ENCODE data around the gene AGBL4.

AGBL4 gene

GRCh38 chr1:48679859-48680258 is 1343.9 kb downstream of the AGBL4 start:
- no peak for TF ChIP-seq CTCF (IDR thresholded peaks at IDR 0.05; ENCODE audit: control extremely low read depth, extremely low read depth, low read depth, missing control alignments)
- CTCF ChIA-PET, result interaction anchor here (0.8 to 22.2 kb wide), 4 partner anchors 14 to 139 kb away, joined by 3 to 281 read pairs (median 66); no protein-coding TSS in a partner anchor
- no peak for DNase-seq (ENCODE audit: extremely low spot score)
- POLR2A ChIA-PET, result no interaction called here

DNA sequence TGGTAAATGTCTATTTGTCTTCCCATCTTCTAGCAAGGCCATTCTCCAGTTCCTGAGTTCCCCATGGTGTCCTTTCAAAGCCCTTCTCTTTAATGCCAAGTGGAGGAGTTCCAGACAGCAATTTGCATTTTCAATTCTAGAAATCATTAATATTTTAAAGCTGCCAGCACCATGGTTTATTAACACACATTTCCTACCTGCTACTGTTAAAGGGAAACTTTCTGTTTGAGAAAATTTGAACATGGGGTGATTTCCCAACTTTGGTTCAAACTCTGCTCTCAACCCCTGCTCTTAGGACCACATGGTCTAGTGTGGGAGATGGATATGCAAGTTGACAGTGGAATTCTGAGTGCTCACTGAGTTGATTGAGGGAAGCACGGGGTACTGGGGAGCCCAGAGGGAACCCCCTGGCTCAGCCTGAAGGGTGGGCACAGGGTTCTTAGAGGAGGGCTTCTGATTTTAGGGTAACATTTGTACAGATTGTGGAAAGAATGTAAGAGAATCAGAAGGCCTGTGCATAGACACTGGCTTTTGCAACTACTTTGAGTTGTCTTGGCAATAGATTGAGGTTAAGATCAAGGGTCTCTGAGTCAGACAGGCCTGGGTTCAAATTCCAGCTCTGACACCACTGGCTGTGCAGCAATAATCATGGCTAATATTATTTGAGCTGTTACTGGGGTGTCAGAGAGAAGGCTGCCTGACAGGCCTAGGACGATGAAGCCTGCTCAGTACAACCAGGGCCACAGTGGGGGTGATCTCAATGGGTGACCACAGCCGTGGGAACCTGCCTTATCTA is 1344.8 kb downstream of the AGBL4 start:
- CTCF ChIA-PET, result interaction anchor here (1.4 to 22.2 kb wide), 8 partner anchors 13 to 140 kb away, joined by 5 to 281 read pairs (median 14); no protein-coding TSS in a partner anchor

GRCh38 chr1:48677306-48678287 is 1346.2 kb downstream of the AGBL4 start:
- POLR2A ChIA-PET, result no interaction called here
- peak; percentile 41 for DNase-seq (ENCODE audit: extremely low spot score)
- peak; percentile 75 for TF ChIP-seq CTCF (IDR thresholded peaks at IDR 0.05; ENCODE audit: control extremely low read depth, extremely low read depth, low read depth, missing control alignments)
- CTCF ChIA-PET, result interaction anchor here (0.6 to 22.2 kb wide), 42 partner anchors 9 to 1672 kb away, joined by 3 to 281 read pairs (median 4); no protein-coding TSS in a partner anchor

More for the DNA sequence above, 1344.8 kb downstream of the AGBL4 start:
- DNase-seq (ENCODE audit: extremely low spot score), result no peak
- no peak for TF ChIP-seq CTCF (IDR thresholded peaks at IDR 0.05; ENCODE audit: control extremely low read depth, extremely low read depth, low read depth, missing control alignments)
- POLR2A ChIA-PET, result no interaction called here

GRCh38 chr1:48676822-48677221 is 1346.9 kb downstream of the AGBL4 start:
- TF ChIP-seq CTCF (IDR thresholded peaks at IDR 0.05; ENCODE audit: control extremely low read depth, extremely low read depth, low read depth, missing control alignments), result no peak
- no peak for DNase-seq (ENCODE audit: extremely low spot score)
- CTCF ChIA-PET, result interaction anchor here (0.7 to 22.2 kb wide), 33 partner anchors 8 to 167 kb away, joined by 3 to 281 read pairs (median 4); no protein-coding TSS in a partner anchor
- POLR2A ChIA-PET, result no interaction called here

GRCh38 chr1:48676376-48676775 is 1347.4 kb downstream of the AGBL4 start:
- no peak for TF ChIP-seq CTCF (IDR thresholded peaks at IDR 0.05; ENCODE audit: control extremely low read depth, extremely low read depth, low read depth, missing control alignments)
- DNase-seq (ENCODE audit: extremely low spot score), result no peak
- CTCF ChIA-PET, result interaction anchor here (0.7 to 22.2 kb wide), 14 partner anchors 17 to 156 kb away, joined by 3 to 281 read pairs (median 4); no protein-coding TSS in a partner anchor
- POLR2A ChIA-PET, result no interaction called here

DNA sequence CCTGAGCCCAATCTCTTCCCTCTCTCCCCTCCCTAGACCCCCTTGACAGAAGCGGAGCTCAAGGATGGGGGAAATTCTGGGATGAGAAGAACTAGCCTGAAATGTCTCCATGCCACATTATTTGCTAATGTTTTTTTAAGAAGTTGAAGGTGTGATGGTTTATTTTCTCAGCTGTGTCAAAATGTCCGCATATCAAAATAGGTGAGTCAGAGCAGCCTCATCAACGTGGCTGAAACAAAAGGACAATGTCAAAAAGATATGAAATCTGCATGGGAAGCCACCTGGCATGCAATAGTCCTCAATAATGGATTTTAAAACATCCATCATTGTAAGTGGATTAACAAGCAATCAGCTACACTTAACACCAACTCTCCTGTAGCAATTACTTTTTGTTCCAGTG is 1348.5 kb downstream of the AGBL4 start:
- no peak for TF ChIP-seq CTCF (IDR thresholded peaks at IDR 0.05; ENCODE audit: control extremely low read depth, extremely low read depth, low read depth, missing control alignments)
- CTCF ChIA-PET, result interaction anchor here (0.9 to 22.2 kb wide), 5 partner anchors 11 to 142 kb away, joined by 3 to 281 read pairs (median 3); no protein-coding TSS in a partner anchor
- no peak for DNase-seq (ENCODE audit: extremely low spot score)
- POLR2A ChIA-PET, result no interaction called here

Measured in GM10248 (cell line).